OCI-LY7 (cell line): ENCODE results near the gene NPAS2. TPM values are rescaled to one million over a fixed set of nuclear protein-coding genes. Genes with fewer than 3 reads are reported as not detected.

ENCODE experiments used
- BruUV-seq: library from RNA; stranded (reverse); fragments of 400-500 nt; replicated peaks from 2 replicates; lab custom pipeline; 2021; lab: Mats Ljungman, UMichigan
- CTCF ChIA-PET: fragments of 300-600 bp; sonication (Branson Sonifier 250); formaldehyde crosslinking; loops from one replicate; lab custom pipeline; 2022; ENCODE audit warnings: antibody characterized with exemption; ENCODE audit not compliant: unreplicated experiment; lab: Charles Lee
- POLR2A ChIA-PET: fragments of 300-600 bp; sonication (Branson Sonifier 250); formaldehyde crosslinking; loops from one replicate; lab custom pipeline; 2022; ENCODE audit warnings: antibody characterized with exemption; lab: Charles Lee
- DNase-seq: peaks from one replicate; pipeline ENCODE4 v3.0.0-alpha.2; 2015; ENCODE audit warnings: low spot score
- H2AFZ ChIP-seq: fragments of 200-600 bp; sonication (generic), shearing (Covaris generic); 2 replicates; pipeline ENCODE4 v1.6.1; 2014; ENCODE audit warnings: mild to moderate bottlenecking, antibody characterized with exemption, low read length, moderate library complexity
- H3K27ac ChIP-seq: fragments of 200-600 bp; sonication (generic); 2 replicates; pipeline ENCODE4 v1.5.1; 2014; ENCODE audit warnings: mixed run types, low read depth, mild to moderate bottlenecking, moderate library complexity, low read length, inconsistent platforms; ENCODE audit not compliant: poor library complexity, severe bottlenecking
- H3K36me3 ChIP-seq: fragments of 200-600 bp; sonication (generic); 2 replicates; pipeline ENCODE4 v1.6.1; 2014; ENCODE audit warnings: mild to moderate bottlenecking, antibody characterized with exemption, low read length, moderate library complexity, mixed read lengths; ENCODE audit not compliant: insufficient read depth
- H3K4me1 ChIP-seq: fragments of 200-600 bp; sonication (generic); 2 replicates; pipeline ENCODE4 v1.5.1; 2014; ENCODE audit warnings: mild to moderate bottlenecking, low read length; ENCODE audit not compliant: insufficient read depth, poor library complexity, severe bottlenecking
- H3K4me2 ChIP-seq: fragments of 200-600 bp; sonication (generic); 2 replicates; pipeline ENCODE4 v1.6.1; 2014; ENCODE audit warnings: mild to moderate bottlenecking, low read length
- H3K4me3 ChIP-seq: fragments of 200-600 bp; sonication (generic); 2 replicates; pipeline ENCODE4 v1.5.1; 2014; ENCODE audit warnings: mild to moderate bottlenecking, low read depth, low read length; ENCODE audit not compliant: poor library complexity, severe bottlenecking
- H3K79me2 ChIP-seq: fragments of 200-600 bp; sonication (generic); 2 replicates; pipeline ENCODE4 v1.6.1; 2016; ENCODE audit warnings: low read depth, mild to moderate bottlenecking, low read length, moderate library complexity, mixed read lengths; ENCODE audit not compliant: insufficient read depth
- H3K9me2 ChIP-seq: fragments of 200-600 bp; sonication (generic); 2 replicates; pipeline ENCODE4 v1.6.1; 2016; ENCODE audit warnings: mild to moderate bottlenecking, low read length, mixed read lengths; ENCODE audit not compliant: insufficient read depth
- H3K9me3 ChIP-seq: fragments of 200-600 bp; sonication (generic); 2 replicates; pipeline ENCODE4 v1.6.1; 2014; ENCODE audit warnings: mild to moderate bottlenecking, mixed run types, low read length, mixed read lengths
- H4K20me1 ChIP-seq: fragments of 200-600 bp; sonication (generic); 2 replicates; pipeline ENCODE4 v1.6.1; 2014; ENCODE audit warnings: mild to moderate bottlenecking, antibody characterized with exemption, low read length, moderate library complexity, mixed read lengths; ENCODE audit not compliant: insufficient read depth
- EZH2phosphoT487 ChIP-seq: fragments of 200-600 bp; sonication (generic); IDR thresholded peaks from 2 replicates; pipeline ENCODE4 v1.6.1; 2018; ENCODE audit warnings: low read depth, borderline replicate concordance, mild to moderate bottlenecking, mixed run types, antibody characterized with exemption, low read length, moderate library complexity, mixed read lengths
- intact Hi-C: fragments of 100-400 bp; cut with micrococcal nuclease; formaldehyde crosslinking; loops from one replicate; pipeline ENCODE4 v1.10.0; 2022; ENCODE audit not compliant: unreplicated experiment
- total RNA-seq, 2 experiments: library from RNA; depleted of rRNA in 1 of 2; stranded (reverse); fragments of >200 nt in 1 of 2; shearing (Covaris generic) in 1 of 2; gene quantifications; 2 replicates each; pipeline ENCODE4 v1.2.3, GENCODE V29; 2014 to 2022
- TF ChIP-seq, protein P1 (sequence below): fragments of 200-600 bp; sonication (generic); conservative IDR thresholded peaks from 2 replicates; pipeline ENCODE4 v1.5.1; 2014; ENCODE audit warnings: mild to moderate bottlenecking, antibody characterized with exemption, low read length, moderate library complexity, mixed read lengths

The NPAS2 gene
- total RNA-seq, 2 experiments from 2014 or later = not detected

- no peak overlapping the region for H2AFZ ChIP-seq
- no TSS peak for BruUV-seq
- H3K9me3 ChIP-seq = no peaks in the 10 kb centered on the region
- DNase-seq = no peak
- no peaks in the 10 kb centered on the region for H3K36me3 ChIP-seq
- no peak overlapping the region for H3K4me3 ChIP-seq
- H3K4me2 ChIP-seq = no peak overlapping the region
- intact Hi-C loops = no loop called here
- no peaks in the 10 kb centered on the region for H3K9me2 ChIP-seq
- CTCF ChIA-PET = no interaction called here
- H3K79me2 ChIP-seq = no peaks in the 10 kb centered on the region
- H4K20me1 ChIP-seq = no peaks in the 10 kb centered on the region
- POLR2A ChIA-PET = no interaction called here
- H3K27ac ChIP-seq = no peak overlapping the region
- TF ChIP-seq, protein P1, sequence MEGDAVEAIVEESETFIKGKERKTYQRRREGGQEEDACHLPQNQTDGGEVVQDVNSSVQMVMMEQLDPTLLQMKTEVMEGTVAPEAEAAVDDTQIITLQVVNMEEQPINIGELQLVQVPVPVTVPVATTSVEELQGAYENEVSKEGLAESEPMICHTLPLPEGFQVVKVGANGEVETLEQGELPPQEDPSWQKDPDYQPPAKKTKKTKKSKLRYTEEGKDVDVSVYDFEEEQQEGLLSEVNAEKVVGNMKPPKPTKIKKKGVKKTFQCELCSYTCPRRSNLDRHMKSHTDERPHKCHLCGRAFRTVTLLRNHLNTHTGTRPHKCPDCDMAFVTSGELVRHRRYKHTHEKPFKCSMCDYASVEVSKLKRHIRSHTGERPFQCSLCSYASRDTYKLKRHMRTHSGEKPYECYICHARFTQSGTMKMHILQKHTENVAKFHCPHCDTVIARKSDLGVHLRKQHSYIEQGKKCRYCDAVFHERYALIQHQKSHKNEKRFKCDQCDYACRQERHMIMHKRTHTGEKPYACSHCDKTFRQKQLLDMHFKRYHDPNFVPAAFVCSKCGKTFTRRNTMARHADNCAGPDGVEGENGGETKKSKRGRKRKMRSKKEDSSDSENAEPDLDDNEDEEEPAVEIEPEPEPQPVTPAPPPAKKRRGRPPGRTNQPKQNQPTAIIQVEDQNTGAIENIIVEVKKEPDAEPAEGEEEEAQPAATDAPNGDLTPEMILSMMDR = no peak
- no peak for TF ChIP-seq EZH2phosphoT487
- H3K4me1 ChIP-seq = no peaks in the 10 kb centered on the region
Observed at GRCh38 chr2:100923461-100924060, 103.6 kb downstream of the NPAS2 start.

DNA sequence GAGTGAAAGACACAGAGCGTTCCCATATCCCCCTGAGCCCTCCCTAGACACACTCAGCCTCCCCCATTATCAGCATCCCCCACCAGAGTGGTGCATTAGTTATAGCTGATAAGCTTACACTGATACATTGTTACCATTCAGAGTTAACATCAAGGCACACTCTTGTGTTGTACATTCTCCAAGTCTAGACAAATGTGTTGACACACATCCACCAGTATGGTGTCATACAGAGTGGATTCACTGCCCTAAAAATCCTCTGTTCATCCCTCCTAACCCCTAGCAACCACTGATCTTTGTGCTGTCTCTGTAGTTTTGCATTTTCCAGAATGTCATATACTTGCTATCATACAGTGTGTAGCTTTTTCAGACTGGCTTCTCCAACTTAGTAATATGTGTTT is 104.2 kb downstream of the NPAS2 start:
- Histone ChIP-seq H3K27ac (no peak overlapping the region), H3K4me2 (no peak overlapping the region), H3K79me2 (no peaks in the 10 kb centered on the region), H4K20me1 (no peaks in the 10 kb centered on the region), H3K4me1 (no peaks in the 10 kb centered on the region), H3K4me3 (no peak overlapping the region), H3K9me3 (no peaks in the 10 kb centered on the region), H2AFZ (no peak overlapping the region), H3K36me3 (no peaks in the 10 kb centered on the region), H3K9me2 (no peaks in the 10 kb centered on the region)
- intact Hi-C loops = no loop called here
- TF ChIP-seq, protein P1 = no peak
- no peak for TF ChIP-seq EZH2phosphoT487
- POLR2A ChIA-PET = no interaction called here
- DNase-seq = no peak
- BruUV-seq = no TSS peak
- CTCF ChIA-PET = no interaction called here
